Colon (tissue), 2 donors: Measurements from ENCODE around the gene ZNF506.
A peak's percentile ranks its signal among the peaks of the same experiment; 100 is the strongest.
"Not testable (repeated sequence)": the region's sequence is repeated elsewhere in the genome, so short reads cannot be mapped to it uniquely, and the experiment has no call there.

Source experiments
- FAIRE-seq: peaks from 2 replicates; lab custom pipeline; 2012; peaks lifted over from hg19 to GRCh38; lab: Jason Lieb, UNC
- donor health status: control.
- donor health status: control.

ZNF506 gene

GRCh38 chr19:19821366-19821951 lies at the start of gene ZNF506:
ZNF506 (minus strand) TSS chr19:19821750; CDS start chr19:19821603, 147 bp downstream.
- FAIRE-seq = peak; percentile 97

GRCh38 chr19:19870086-19870485 lies 48.5 kb upstream of the ZNF506 start:
- FAIRE-seq = not testable (repeated sequence)

DNA sequence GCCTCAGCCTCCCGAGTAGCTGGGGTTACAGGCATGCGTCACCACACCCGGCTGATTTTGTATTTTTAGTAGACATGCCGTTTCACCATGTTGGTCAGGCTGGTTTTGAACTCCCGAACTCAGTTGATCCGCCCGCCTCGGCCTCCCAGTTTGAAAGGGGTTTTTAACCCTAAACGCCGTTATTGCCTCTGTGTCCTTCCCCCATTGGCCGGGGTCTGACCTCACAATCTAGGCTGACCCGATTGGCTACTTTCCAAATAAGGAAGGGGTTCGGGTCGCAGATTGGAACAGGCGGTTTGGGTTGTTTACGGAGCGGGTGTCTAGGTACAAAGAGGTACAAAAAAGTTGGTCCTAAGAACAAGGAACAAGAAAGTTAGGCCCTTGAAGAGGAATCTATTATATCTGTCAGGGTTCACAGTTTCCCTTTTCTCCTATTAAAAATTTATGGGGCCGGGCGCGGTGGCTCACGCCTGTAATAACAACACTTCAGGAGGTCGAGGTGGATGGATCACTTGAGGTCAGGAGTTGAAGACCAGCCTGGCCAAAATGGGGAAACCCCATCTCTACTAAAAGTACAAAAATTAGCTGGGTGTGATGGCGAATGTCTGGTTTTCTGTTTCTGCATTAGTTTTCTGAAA lies 45.2 kb upstream of the ZNF506 start:
- no peak for FAIRE-seq

- FAIRE-seq = no peak
These were observed 44.4 kb upstream of the ZNF506 start, which contains the start of gene ZNF253 for GRCh38 chr19:19865750-19866610. ZNF253 (plus strand) TSS chr19:19865882; CDS start chr19:19865997, 115 bp downstream.

- no peak for FAIRE-seq
These were observed 39.3 kb upstream of the ZNF506 start for GRCh38 chr19:19860756-19861390.

DNA sequence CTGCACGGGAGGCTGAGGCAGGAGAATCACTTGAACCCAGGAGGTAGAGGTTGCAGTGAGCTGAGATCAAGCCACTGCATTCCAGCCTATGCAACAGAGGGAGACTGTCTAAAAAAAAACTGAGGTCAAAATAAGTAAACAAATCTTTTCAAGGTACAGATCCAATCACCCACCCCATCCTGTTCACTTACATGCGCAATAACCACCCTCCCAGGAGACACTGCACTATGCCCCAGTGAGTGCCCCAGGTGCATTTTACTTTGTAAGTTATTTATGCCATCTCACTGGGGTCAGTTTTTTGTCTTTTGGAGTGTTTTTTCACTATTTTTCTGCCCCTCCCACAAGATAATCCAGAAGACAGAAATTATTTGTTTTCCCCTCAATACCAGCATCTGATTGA lies 37.2 kb upstream of the ZNF506 start:
- FAIRE-seq = no peak

- FAIRE-seq = not testable (repeated sequence)
These were observed 30.2 kb upstream of the ZNF506 start for GRCh38 chr19:19851740-19852139.

GRCh38 chr19:19849056-19849455 lies 27.5 kb upstream of the ZNF506 start:
- FAIRE-seq = no peak

- FAIRE-seq = no peak
These were observed 26.2 kb upstream of the ZNF506 start for GRCh38 chr19:19847781-19848180.

DNA sequence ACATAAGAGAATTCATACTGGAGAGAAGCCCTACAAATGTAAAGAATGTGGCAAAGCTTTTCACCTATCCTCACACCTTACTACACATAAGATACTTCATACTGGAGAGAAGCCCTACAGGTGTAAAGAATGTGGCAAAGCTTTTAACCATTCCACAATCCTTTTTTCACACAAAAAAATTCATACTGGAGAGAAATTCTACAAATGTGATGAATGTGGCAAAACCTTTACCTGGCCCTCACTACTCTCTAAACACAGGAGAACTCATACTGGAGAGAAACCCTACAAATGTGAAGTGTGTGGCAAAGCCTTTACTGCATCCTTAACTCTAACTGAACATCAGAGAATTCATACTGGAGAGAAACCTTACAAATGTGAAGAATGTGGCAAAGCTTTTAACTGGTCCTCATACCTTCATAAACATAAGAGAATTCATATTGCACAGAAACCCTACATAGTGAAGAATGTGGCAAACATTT lies 14.0 kb upstream of the ZNF506 start:
- no peak for FAIRE-seq

GRCh38 chr19:19826875-19827274 lies 5.3 kb upstream of the ZNF506 start:
- no peak for FAIRE-seq

DNA sequence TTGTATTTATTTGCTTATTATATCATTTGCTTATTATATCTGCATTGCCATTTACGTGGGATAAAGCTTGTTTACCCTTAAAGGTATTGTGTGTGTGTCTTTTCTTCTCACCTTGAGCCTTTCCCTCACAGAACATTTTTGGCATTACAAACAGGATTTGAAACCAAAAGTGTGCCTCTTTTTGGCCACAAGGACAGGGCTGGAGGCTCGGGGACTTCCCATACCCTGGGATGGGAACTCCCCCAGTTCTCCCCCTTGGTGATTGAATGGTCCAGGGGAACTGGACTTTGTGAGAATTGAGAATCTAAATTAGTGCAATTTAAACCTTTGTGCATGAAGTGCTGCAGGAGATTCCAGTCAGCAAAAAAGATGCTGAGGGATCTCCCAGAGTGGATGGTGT lies 2.4 kb upstream of the ZNF506 start:
- no peak for FAIRE-seq

DNA sequence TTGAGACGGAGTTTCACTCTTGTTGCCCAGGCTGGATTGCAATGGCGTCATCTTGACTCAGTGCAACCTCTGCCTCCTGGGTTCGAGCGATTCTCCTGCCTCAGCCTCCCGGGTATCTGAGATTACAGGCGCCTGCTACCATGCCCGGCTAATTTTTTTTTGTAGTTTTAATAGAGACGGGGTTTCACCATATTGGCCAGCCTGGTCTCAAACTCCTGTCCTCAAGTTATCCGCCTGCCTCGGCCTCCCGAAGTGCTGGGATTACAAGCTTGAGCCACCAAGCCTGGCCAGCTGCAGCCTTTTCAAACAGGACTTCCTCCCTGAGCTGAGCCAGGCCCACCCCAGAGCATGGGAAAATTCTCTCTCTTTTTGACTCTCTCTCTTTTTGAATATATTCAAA lies 426 bp upstream of the ZNF506 start:
- FAIRE-seq = not testable (repeated sequence)

- no peak for FAIRE-seq
These were observed 703 bp downstream of the ZNF506 start for GRCh38 chr19:19820774-19821320.

DNA sequence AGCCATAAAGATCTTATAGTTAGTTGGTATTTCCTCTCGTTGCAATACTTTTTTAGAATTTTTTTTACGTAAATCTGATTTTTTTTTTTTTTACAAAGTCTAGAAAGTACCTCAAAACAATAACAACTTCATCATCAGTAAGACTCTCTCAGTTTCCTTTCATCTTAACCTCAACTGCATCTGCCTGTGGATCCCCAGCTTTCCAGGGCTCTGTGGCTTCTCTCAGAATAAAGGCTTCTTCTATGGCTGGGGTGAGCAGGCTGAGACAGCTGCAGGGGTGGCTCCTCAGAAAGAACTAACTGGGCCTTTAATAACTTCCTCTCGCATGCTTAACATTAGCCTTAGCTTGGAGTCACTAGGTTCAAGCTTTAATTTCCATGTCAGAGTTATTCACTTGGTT lies 4.2 kb downstream of the ZNF506 start:
- FAIRE-seq = no peak

GRCh38 chr19:19816679-19817078 lies 4.9 kb downstream of the ZNF506 start:
- FAIRE-seq = no peak

DNA sequence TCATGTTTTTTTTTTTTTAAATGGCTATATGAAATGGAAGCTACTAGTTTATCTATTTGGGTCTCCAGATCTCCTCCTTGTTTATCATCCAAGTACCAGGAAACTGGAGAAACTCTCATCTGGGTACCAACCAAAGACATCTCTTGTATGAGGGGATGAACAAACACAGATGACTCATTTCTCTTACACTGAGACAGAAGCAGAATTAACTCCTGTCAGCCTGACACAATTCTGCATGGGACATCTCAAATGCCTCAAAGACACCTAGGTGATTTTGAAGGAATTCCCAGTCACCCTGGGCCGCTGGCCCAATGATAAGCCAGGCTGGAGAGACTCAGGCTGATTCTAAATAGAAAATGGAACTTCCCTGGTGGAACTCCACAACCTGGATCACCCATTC lies 9.6 kb downstream of the ZNF506 start:
- FAIRE-seq = not testable (repeated sequence)

- FAIRE-seq = no peak
These were observed 16.1 kb downstream of the ZNF506 start for GRCh38 chr19:19805480-19805879.

DNA sequence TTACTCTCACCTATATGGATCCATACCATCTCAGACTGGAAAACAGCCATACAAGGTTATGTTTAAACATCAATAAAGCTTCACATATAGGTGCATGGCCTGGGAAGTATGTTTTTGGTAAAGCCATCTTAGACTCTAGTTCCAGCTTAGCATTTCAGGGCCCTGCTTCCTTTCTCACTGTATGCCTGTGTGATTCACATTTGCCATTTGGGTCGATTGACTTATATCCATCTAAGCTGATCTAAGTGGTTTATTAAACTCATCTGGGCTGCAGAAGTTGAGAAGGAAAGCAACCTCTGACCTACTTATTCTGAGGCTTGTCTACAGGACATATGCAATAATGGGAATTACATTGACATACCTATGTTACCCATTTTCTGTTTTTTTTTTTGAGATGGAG lies 33.5 kb downstream of the ZNF506 start:
- FAIRE-seq = no peak

DNA sequence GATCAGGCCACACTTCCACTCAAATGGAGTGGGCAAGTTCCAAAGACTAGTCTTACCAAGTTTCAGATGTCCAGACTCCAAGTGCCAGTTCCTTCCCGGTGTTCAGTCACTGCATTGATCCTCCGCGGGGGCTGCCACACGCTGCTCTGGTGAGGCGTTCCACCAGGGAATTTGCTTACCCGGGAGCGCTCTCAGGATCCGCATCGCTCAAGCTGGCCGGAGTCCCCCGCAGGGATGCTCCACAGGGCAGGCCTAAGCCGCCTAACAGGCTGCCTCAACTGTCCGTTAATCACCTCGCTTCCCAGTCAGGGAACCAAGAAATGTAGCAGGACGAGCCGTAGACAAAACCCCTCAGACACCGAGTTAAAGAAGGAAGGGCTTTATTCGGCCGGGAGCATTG lies 36.1 kb downstream of the ZNF506 start:
- not testable (repeated sequence) for FAIRE-seq

GRCh38 chr19:19782783-19783182 lies 38.8 kb downstream of the ZNF506 start:
- FAIRE-seq = no peak

- not testable (repeated sequence) for FAIRE-seq
These were observed 39.8 kb downstream of the ZNF506 start for GRCh38 chr19:19781791-19782190.
